COLO668 (cell line): ENCODE data around the gene GRID2.
"Not testable (repeated sequence)": the region's sequence is repeated elsewhere in the genome, so short reads cannot be mapped to it uniquely, and the experiment has no call there.

Source experiments
- DNase-seq: peaks from one replicate; lab custom pipeline; 2025; ENCODE audit not compliant: unreplicated experiment; lab: John Stamatoyannopoulos, UW

Gene GRID2

GRCh38 chr4:92433272-92433758 lies 129.5 kb downstream of the GRID2 start:
- DNase-seq, result no peak

GRCh38 chr4:92438722-92439121 lies 135.0 kb downstream of the GRID2 start:
- not testable (repeated sequence) for DNase-seq

- not testable (repeated sequence) for DNase-seq
Measured at GRCh38 chr4:92442131-92442530, 138.4 kb downstream of the GRID2 start.

GRCh38 chr4:92444143-92444843 lies 140.5 kb downstream of the GRID2 start:
- not testable (repeated sequence) for DNase-seq

GRCh38 chr4:92445127-92445526 lies 141.4 kb downstream of the GRID2 start:
- no peak for DNase-seq

GRCh38 chr4:92447255-92447905 lies 143.6 kb downstream of the GRID2 start:
- DNase-seq, result no peak

GRCh38 chr4:92448176-92448575 lies 144.4 kb downstream of the GRID2 start:
- DNase-seq, result not testable (repeated sequence)

- no peak for DNase-seq
Measured at GRCh38 chr4:92450694-92451093, 146.9 kb downstream of the GRID2 start.

GRCh38 chr4:92451782-92452181 lies 148.0 kb downstream of the GRID2 start:
- no peak for DNase-seq

- not testable (repeated sequence) for DNase-seq
Measured at GRCh38 chr4:92452383-92452782, 148.6 kb downstream of the GRID2 start.

- no peak for DNase-seq
Measured at GRCh38 chr4:92455329-92455839, 151.6 kb downstream of the GRID2 start.

- no peak for DNase-seq
Measured at GRCh38 chr4:92455951-92456350, 152.2 kb downstream of the GRID2 start.

GRCh38 chr4:92461732-92462131 lies 158.0 kb downstream of the GRID2 start:
- no peak for DNase-seq

- no peak for DNase-seq
Measured at GRCh38 chr4:92477298-92477697, 173.5 kb downstream of the GRID2 start.

- no peak for DNase-seq
Measured at GRCh38 chr4:92483341-92483740, 179.6 kb downstream of the GRID2 start.

GRCh38 chr4:92488496-92488895 lies 184.7 kb downstream of the GRID2 start:
- DNase-seq, result no peak

GRCh38 chr4:92497141-92497540 lies 193.4 kb downstream of the GRID2 start:
- DNase-seq, result no peak

GRCh38 chr4:92501456-92501855 lies 197.7 kb downstream of the GRID2 start:
- DNase-seq, result no peak

- DNase-seq, result no peak
Measured at GRCh38 chr4:92506933-92507332, 203.2 kb downstream of the GRID2 start.

- no peak for DNase-seq
Measured at GRCh38 chr4:92514627-92515026, 210.9 kb downstream of the GRID2 start.

GRCh38 chr4:92516450-92516849 lies 212.7 kb downstream of the GRID2 start:
- no peak for DNase-seq

- DNase-seq, result no peak
Measured at GRCh38 chr4:92519727-92520126, 216.0 kb downstream of the GRID2 start.
